GM18507 (cell line): ENCODE results near the gene DDAH2.
"Not testable (repeated sequence)": the region's sequence is repeated elsewhere in the genome, so short reads cannot be mapped to it uniquely, and the experiment has no call there.

Experiments
- DNase-seq: peaks from one replicate; pipeline ENCODE4 v3.0.0; 2011; ENCODE audit warnings: low read depth; ENCODE audit not compliant: insufficient read length; ENCODE audit errors: extremely low spot score
- FAIRE-seq: peaks from 2 replicates; lab custom pipeline; 2011; peaks lifted over from hg19 to GRCh38; lab: Jason Lieb, UNC

DDAH2 gene

GRCh38 chr6:31720196-31720770, 8.8 kb downstream of the DDAH2 start:
- DNase-seq (no peak), FAIRE-seq (no peak)

- DNase-seq (no peak), FAIRE-seq (no peak)
Observed at GRCh38 chr6:31719001-31719400, 10.1 kb downstream of the DDAH2 start.

GRCh38 chr6:31718265-31718664, 10.8 kb downstream of the DDAH2 start:
- no peak for FAIRE-seq
- DNase-seq = no peak

GRCh38 chr6:31717499-31718222, 11.4 kb downstream of the DDAH2 start:
- no peak for FAIRE-seq
- DNase-seq = no peak

- no peak for FAIRE-seq
Observed at GRCh38 chr6:31715022-31715958, 13.8 kb downstream of the DDAH2 start, which contains the start of gene LY6G6D. TSS of gene LY6G6D (plus strand) at chr6:31715348. CDS start at chr6:31715356, 8 bp downstream.

GRCh38 chr6:31713991-31714684, 15.0 kb downstream of the DDAH2 start:
- DNase-seq = no peak
- no peak for FAIRE-seq

More at GRCh38 chr6:31715022-31715958, 13.8 kb downstream of the DDAH2 start, which contains the start of gene LY6G6D:
- DNase-seq = no peak

GRCh38 chr6:31713465-31713864, 15.6 kb downstream of the DDAH2 start:
- no peak for DNase-seq
- no peak for FAIRE-seq

GRCh38 chr6:31712296-31712695, 16.8 kb downstream of the DDAH2 start:
- DNase-seq (no peak), FAIRE-seq (no peak)

- FAIRE-seq (no peak), DNase-seq (no peak)
Observed at GRCh38 chr6:31711233-31711632, 17.9 kb downstream of the DDAH2 start.

GRCh38 chr6:31710523-31711219, 18.4 kb downstream of the DDAH2 start:
- no peak for DNase-seq
- no peak for FAIRE-seq

- DNase-seq, FAIRE-seq: not testable (repeated sequence)
Observed at GRCh38 chr6:31709157-31709556, 19.9 kb downstream of the DDAH2 start.

GRCh38 chr6:31708224-31708623, 20.9 kb downstream of the DDAH2 start:
- FAIRE-seq (no peak), DNase-seq (no peak)

GRCh38 chr6:31707701-31708100, 21.4 kb downstream of the DDAH2 start:
- DNase-seq = no peak
- FAIRE-seq = no peak

- no peak for FAIRE-seq
Observed at GRCh38 chr6:31706599-31706998, 22.5 kb downstream of the DDAH2 start, which contains the start of gene LY6G6F. TSS of gene LY6G6F (plus strand) at chr6:31706866. CDS start at chr6:31706907, 41 bp downstream.

GRCh38 chr6:31705931-31706330, 23.2 kb downstream of the DDAH2 start:
- FAIRE-seq (no peak), DNase-seq (no peak)

More at GRCh38 chr6:31706599-31706998, 22.5 kb downstream of the DDAH2 start, which contains the start of gene LY6G6F:
- DNase-seq = no peak

GRCh38 chr6:31702819-31703716, 26.0 kb downstream of the DDAH2 start, which contains the start of gene ABHD16A:
TSS of gene ABHD16A (minus strand) at chr6:31703324. CDS start at chr6:31703281, 43 bp downstream.
- FAIRE-seq (peak; percentile 99), DNase-seq (peak; percentile 99)

- FAIRE-seq (no peak), DNase-seq (no peak)
Observed at GRCh38 chr6:31702405-31702818, 26.7 kb downstream of the DDAH2 start.
